DND-41 (cell line): ENCODE data around the gene NPY2R.

ENCODE experiments used
- ATAC-seq: fragments of 200-7000 bp; cut with Tn5 transposase; 3 replicates; pipeline ENCODE4 v1.9.1; 2021; ENCODE audit warnings: low read depth; ENCODE audit not compliant: insufficient read depth
- DNase-seq: peaks from one replicate; pipeline ENCODE4 v3.0.0-alpha.2; 2020
- H2AFZ ChIP-seq: 2 replicates; pipeline ENCODE4 v1.6.0; 2012; ENCODE audit warnings: low read depth, low read length
- H3K27ac ChIP-seq: 2 replicates; pipeline ENCODE4 v1.5.1; 2012; ENCODE audit warnings: low read length, inconsistent platforms
- H3K27me3 ChIP-seq: fragments of 200-600 bp; sonication (generic); 2 replicates; pipeline ENCODE4 v1.6.0; 2012; ENCODE audit warnings: low read length, mild to moderate bottlenecking, inconsistent platforms; ENCODE audit not compliant: insufficient read depth, poor library complexity
- H3K36me3 ChIP-seq: 2 replicates; pipeline ENCODE4 v1.5.1; 2012; ENCODE audit warnings: low read length, inconsistent platforms; ENCODE audit not compliant: insufficient read depth
- H3K4me1 ChIP-seq: 2 replicates; pipeline ENCODE4 v1.5.1; 2012; ENCODE audit warnings: mild to moderate bottlenecking, low read length; ENCODE audit not compliant: insufficient read depth
- H3K4me2 ChIP-seq: 2 replicates; pipeline ENCODE4 v1.6.0; 2012; ENCODE audit warnings: mild to moderate bottlenecking, moderate library complexity, low read length, inconsistent platforms; ENCODE audit not compliant: insufficient read depth
- H3K4me3 ChIP-seq, 2 experiments: fragments of 200-600 bp in 1 of 2; shearing (Covaris generic) in 1 of 2; 2 replicates each; pipeline ENCODE4 v1.5.1; 2012 to 2016; ENCODE audit warnings: inconsistent platforms in 2 of 2, low read length in 2 of 2, mild to moderate bottlenecking in 2 of 2, low read depth in 1 of 2, moderate library complexity in 1 of 2
- H3K79me2 ChIP-seq: 2 replicates; pipeline ENCODE4 v1.6.0; 2012; ENCODE audit warnings: low read length, inconsistent platforms; ENCODE audit not compliant: insufficient read depth
- H3K9ac ChIP-seq: 2 replicates; pipeline ENCODE4 v1.6.0; 2012; ENCODE audit warnings: low read depth, mild to moderate bottlenecking, inconsistent platforms, low read length, moderate library complexity
- H3K9me3 ChIP-seq: 2 replicates; pipeline ENCODE4 v1.5.1; 2012; ENCODE audit warnings: low read length, moderate library complexity, mild to moderate bottlenecking, inconsistent platforms; ENCODE audit not compliant: insufficient read depth, severe bottlenecking
- H4K20me1 ChIP-seq: 2 replicates; pipeline ENCODE4 v1.6.0; 2012; ENCODE audit warnings: low read length; ENCODE audit not compliant: insufficient read depth
- EZH2 ChIP-seq: IDR thresholded peaks from 3 replicates; pipeline ENCODE4 v1.6.1; 2012; ENCODE audit warnings: borderline replicate concordance, low read depth, mild to moderate bottlenecking, moderate library complexity, low read length, inconsistent platforms; ENCODE audit not compliant: severe bottlenecking
- TF ChIP-seq, protein P1 (sequence below): IDR thresholded peaks from 2 replicates; pipeline ENCODE4 v1.5.1; 2012; ENCODE audit warnings: borderline replicate concordance, low read length, moderate library complexity, mild to moderate bottlenecking; ENCODE audit not compliant: poor library complexity, severe bottlenecking; ENCODE audit errors: extremely low read depth

Gene NPY2R

DNA sequence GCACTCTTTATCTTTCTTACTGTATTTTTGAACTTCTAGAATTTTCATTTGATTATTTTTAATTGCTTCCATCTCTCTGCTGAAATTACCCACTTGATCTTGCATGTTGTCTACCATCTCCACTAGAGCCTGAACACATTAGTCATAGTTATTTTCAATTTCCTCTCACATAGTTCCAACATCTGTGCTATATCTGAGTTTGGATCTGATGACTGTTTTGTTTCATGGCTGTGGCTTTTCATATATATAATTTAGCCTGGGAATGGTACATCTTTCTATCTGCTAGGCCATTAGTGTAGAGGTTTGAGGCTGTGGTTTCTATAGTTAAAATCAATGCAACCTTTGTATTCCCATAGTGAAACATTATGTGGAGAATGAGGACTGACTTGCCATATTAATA is 33.2 kb downstream of the NPY2R start:
- Histone ChIP-seq H3K9me3 (no peaks in the 10 kb centered on the region), H2AFZ (no peak overlapping the region)

DNA sequence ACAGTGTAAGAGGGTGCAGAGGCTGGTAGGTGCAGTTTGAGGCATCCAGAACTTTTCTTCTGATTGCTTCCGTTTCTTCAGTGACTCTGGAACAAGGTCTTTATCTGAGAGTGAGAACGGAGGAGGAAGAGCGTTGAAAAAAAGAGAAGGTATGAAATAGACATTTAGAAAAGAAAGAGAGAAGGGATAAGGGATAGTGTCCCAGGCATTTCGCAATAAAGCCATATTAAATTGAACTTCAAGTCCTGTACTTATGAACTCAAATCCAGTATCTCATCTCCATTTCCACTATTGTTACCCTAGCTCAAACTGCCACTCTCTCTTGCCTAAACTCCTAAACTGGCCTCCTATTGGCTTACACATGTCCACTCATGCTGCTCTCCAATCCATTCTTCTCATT is 36.7 kb downstream of the NPY2R start:
- H3K4me2 ChIP-seq = no peak overlapping the region
- H3K9me3 ChIP-seq = no peaks in the 10 kb centered on the region
- H3K4me1 ChIP-seq = no peaks in the 10 kb centered on the region
- no peak overlapping the region for H3K9ac ChIP-seq
- H3K79me2 ChIP-seq = no peaks in the 10 kb centered on the region
- no peak for TF ChIP-seq EZH2
- TF ChIP-seq, protein P1, sequence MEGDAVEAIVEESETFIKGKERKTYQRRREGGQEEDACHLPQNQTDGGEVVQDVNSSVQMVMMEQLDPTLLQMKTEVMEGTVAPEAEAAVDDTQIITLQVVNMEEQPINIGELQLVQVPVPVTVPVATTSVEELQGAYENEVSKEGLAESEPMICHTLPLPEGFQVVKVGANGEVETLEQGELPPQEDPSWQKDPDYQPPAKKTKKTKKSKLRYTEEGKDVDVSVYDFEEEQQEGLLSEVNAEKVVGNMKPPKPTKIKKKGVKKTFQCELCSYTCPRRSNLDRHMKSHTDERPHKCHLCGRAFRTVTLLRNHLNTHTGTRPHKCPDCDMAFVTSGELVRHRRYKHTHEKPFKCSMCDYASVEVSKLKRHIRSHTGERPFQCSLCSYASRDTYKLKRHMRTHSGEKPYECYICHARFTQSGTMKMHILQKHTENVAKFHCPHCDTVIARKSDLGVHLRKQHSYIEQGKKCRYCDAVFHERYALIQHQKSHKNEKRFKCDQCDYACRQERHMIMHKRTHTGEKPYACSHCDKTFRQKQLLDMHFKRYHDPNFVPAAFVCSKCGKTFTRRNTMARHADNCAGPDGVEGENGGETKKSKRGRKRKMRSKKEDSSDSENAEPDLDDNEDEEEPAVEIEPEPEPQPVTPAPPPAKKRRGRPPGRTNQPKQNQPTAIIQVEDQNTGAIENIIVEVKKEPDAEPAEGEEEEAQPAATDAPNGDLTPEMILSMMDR = no peak
- no peaks in the 10 kb centered on the region for H3K27me3 ChIP-seq
- no peaks in the 10 kb centered on the region for H4K20me1 ChIP-seq
- no peak for ATAC-seq
- no peak overlapping the region for H3K4me3 ChIP-seq
- no peak overlapping the region for H3K27ac ChIP-seq
- H3K36me3 ChIP-seq = no peaks in the 10 kb centered on the region
- no peak for DNase-seq
- H2AFZ ChIP-seq = no peak overlapping the region

More for the DNA sequence above, 33.2 kb downstream of the NPY2R start:
- Histone ChIP-seq H3K36me3 (no peaks in the 10 kb centered on the region), H3K4me1 (no peaks in the 10 kb centered on the region), H3K27ac (no peak overlapping the region), H3K4me2 (no peak overlapping the region), H3K4me3 (no peak overlapping the region), H4K20me1 (no peaks in the 10 kb centered on the region), H3K27me3 (no peaks in the 10 kb centered on the region), H3K79me2 (no peaks in the 10 kb centered on the region), H3K9ac (no peak overlapping the region)
- TF ChIP-seq, protein P1 = no peak
- TF ChIP-seq EZH2 = no peak
- DNase-seq (no peak), ATAC-seq (no peak)

DNA sequence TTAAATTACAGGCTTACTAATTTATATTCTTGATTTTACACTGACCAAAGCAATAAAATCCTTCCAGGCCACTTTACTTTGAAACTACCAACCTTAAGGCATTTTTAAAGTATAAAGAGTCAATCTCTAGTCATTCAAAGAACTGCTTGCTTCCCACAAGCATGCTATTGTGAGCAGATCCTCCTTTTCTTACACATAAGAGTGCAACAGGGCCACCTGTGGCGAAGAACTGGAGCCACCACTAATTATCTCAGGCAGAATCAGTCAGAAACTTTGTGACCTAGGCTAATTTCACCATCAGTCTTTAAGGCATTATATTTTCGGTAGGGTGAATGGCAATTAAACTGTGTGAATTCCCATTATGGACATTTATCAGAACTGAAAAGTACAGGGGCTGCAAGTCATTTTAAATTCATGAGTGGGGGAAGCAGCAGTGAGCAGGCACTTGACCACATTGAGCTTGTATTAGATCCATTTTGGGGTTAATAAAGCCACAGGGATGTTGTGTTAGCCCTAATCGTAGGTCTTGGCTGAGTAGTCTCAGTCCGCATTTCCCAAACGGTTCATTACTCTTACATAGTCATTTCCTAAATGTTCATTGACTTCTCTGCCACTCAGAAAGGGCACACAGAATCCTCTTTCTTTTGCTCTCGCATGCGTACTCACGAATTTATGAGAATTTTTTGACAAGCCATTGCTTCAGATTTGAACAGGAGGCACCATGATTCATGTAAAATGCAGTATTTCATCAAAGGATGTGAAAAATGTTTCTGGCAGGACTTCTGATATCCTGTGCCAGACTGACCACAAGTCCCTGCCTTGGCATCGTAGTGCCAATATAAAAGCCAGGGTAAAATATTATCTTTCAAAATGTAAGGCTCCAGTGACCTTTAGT is 39.8 kb downstream of the NPY2R start:
- no peak for DNase-seq
- Histone ChIP-seq H3K4me1 (no peaks in the 10 kb centered on the region), H4K20me1 (no peaks in the 10 kb centered on the region), H3K9ac (no peak overlapping the region), H3K27ac (no peak overlapping the region), H3K9me3 (no peaks in the 10 kb centered on the region), H3K79me2 (no peaks in the 10 kb centered on the region), H3K27me3 (no peaks in the 10 kb centered on the region), H3K4me2 (no peak overlapping the region), H3K36me3 (no peaks in the 10 kb centered on the region), H2AFZ (no peak overlapping the region), H3K4me3 (no peak overlapping the region)
- no peak for ATAC-seq
- TF ChIP-seq EZH2 = no peak

DNA sequence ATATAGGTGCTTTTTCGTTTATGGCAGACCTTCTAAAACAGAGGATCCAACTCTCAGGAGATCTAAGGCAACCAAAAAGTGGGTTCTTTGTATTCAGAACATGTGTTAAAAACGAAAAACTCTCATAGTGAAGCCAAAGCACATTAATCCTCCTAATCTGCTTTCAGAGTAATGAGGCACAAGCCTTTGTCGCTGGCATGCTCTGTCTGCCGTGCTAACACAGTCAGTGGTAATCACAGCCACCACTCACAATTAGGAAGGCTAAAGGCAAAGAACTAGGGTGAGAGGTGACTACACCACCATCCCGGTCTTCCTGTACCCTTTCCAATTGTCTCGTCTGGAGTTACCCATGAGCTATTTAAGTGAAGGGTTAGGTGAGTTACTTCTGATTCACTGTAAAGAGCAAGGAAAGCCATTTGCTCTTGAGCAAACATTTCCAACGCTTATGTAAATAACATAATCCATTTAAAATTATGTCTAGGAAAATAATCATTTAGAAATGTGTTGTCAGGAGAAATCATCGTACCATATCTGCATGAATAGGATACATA is 40.7 kb downstream of the NPY2R start:
- Histone ChIP-seq H3K79me2 (no peaks in the 10 kb centered on the region), H3K4me3 (no peak overlapping the region), H3K4me2 (no peak overlapping the region), H3K27me3 (no peaks in the 10 kb centered on the region), H4K20me1 (no peaks in the 10 kb centered on the region), H3K9ac (no peak overlapping the region), H2AFZ (no peak overlapping the region), H3K36me3 (no peaks in the 10 kb centered on the region), H3K4me1 (no peaks in the 10 kb centered on the region), H3K27ac (no peak overlapping the region), H3K9me3 (no peaks in the 10 kb centered on the region)
- TF ChIP-seq EZH2 = no peak
- TF ChIP-seq, protein P1 = no peak
- DNase-seq (no peak), ATAC-seq (no peak)
